Activated CD4-positive, alpha-beta memory T cell treated with anti-CD3 and anti-CD28 coated beads for 36 hours (primary cell): ENCODE measurements around the gene PAQR8. TPM values are rescaled to one million over a fixed set of nuclear protein-coding genes. Genes with fewer than 3 reads are reported as not detected.

Experiments used
- CTCF ChIA-PET: fragments of 350-600 bp; sonication (Branson Sonifier 250); formaldehyde crosslinking; loops from one replicate; lab custom pipeline; 2021; ENCODE audit warnings: antibody characterized with exemption, inconsistent platforms; lab: Charles Lee
- POLR2A ChIA-PET: fragments of 350-600 bp; sonication (Branson Sonifier 250); formaldehyde crosslinking; loops from one replicate; lab custom pipeline; 2021; ENCODE audit warnings: antibody characterized with exemption; lab: Charles Lee
- DNase-seq: peaks from one replicate; pipeline ENCODE4 v3.0.0-alpha.2; 2020
- H3K27ac Mint-ChIP-seq: one replicate; pipeline ENCODE4 v1.8.0; 2021; ENCODE audit warnings: mixed read lengths
- H3K27me3 Mint-ChIP-seq: one replicate; pipeline ENCODE4 v1.8.0; 2021; ENCODE audit warnings: mixed read lengths
- H3K36me3 Mint-ChIP-seq: one replicate; pipeline ENCODE4 v1.8.0; 2021; ENCODE audit warnings: mixed read lengths
- H3K4me1 Mint-ChIP-seq: one replicate; pipeline ENCODE4 v1.8.0; 2021; ENCODE audit warnings: low read depth, mixed read lengths
- H3K4me3 Mint-ChIP-seq: one replicate; pipeline ENCODE4 v1.8.0; 2021; ENCODE audit warnings: mild to moderate bottlenecking, mixed read lengths
- H3K9me3 Mint-ChIP-seq: one replicate; pipeline ENCODE4 v1.8.0; 2021; ENCODE audit warnings: mixed read lengths
- intact Hi-C: fragments of 100-400 bp; cut with micrococcal nuclease; formaldehyde crosslinking; loops from one replicate; pipeline ENCODE4 v1.15.1; 2023
- total RNA-seq, 2 experiments: library from RNA; stranded (reverse); gene quantifications; one replicate each; pipeline ENCODE4 v1.2.3, GENCODE V29; 2021

PAQR8 gene
- total RNA-seq, 2 experiments from 2014 or later: 11.2 to 12.2 TPM

DNA sequence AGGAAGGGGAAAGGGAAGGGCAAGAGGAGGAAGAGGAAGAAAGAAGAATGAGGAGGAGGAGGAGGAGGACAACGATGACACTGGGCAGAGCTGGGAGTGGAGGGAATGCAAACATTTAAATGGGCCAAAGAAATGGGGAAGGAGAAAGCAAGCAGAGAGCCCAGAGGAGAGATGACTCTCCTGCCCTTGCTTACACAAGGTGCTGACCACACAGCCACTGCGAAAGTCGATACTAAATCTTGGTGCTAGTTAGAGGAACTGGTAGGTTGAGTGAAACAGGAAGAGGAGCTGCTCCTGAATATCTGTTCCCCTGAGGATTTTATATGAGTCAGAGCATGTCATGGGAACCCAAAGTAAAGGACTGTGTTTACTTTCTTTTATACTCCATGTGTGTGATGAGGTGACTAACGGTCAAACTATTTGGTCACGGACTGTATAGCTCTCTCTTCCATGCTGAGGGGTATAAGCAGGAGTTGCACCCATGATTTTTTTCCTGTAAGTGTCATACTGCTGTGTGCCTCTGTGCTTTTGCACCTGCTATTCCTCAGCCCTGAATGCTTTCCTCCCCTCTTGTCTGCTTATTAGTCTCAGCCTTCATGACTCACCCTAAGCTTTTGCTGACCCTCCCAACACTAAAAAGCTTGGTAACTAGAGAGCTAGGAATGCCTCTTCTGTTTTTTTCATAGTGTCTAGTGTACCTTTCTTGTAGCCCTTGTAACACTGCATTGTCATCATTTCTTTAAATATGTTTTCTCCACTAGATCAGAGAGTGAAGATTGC lies 9.5 kb upstream of the PAQR8 start:
- no peak for DNase-seq
- no peak overlapping the region for H3K27ac Mint-ChIP-seq
- no peaks in the 10 kb centered on the region for H3K36me3 Mint-ChIP-seq
- H3K4me1 Mint-ChIP-seq: peaks cover 13% of the 10 kb centered on the region
- CTCF ChIA-PET: no interaction called here
- H3K27me3 Mint-ChIP-seq: no peaks in the 10 kb centered on the region
- H3K9me3 Mint-ChIP-seq: no peaks in the 10 kb centered on the region
- H3K4me3 Mint-ChIP-seq: no peak overlapping the region
- intact Hi-C loops: no loop called here
- POLR2A ChIA-PET: no interaction called here

DNA sequence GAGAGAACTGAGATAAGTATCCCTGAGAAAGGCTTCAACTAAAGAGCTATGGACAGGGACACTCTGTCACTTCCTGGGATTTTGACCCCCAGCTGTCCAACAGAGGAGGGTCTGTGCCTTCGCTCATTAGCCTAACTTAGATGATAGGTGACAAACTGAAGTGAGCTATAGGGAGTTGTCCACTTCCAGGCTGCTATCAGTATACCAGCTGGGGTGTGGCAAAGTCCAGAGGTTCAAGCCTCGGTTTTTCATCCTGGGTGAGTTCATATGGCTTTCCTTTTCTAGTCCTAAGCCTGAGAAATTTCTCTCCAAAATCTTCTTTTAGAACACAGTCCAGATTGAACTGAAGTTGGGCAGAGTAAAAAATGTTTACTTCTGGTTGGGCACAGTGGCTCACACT lies 5.9 kb upstream of the PAQR8 start:
- intact Hi-C loops: no loop called here
- H3K36me3 Mint-ChIP-seq: no peaks in the 10 kb centered on the region
- H3K9me3 Mint-ChIP-seq: no peaks in the 10 kb centered on the region
- H3K27me3 Mint-ChIP-seq: no peaks in the 10 kb centered on the region
- ChIA-PET POLR2A (no interaction called here), CTCF (interaction anchor here (1.0 to 1.5 kb wide), 2 partner anchors 26 to 46 kb away, joined by 3 read pairs; no protein-coding TSS in a partner anchor)
- no peak for DNase-seq
- peaks cover 9% of the 10 kb centered on the region for H3K4me1 Mint-ChIP-seq
- H3K27ac Mint-ChIP-seq: no peak overlapping the region
- no peak overlapping the region for H3K4me3 Mint-ChIP-seq

DNA sequence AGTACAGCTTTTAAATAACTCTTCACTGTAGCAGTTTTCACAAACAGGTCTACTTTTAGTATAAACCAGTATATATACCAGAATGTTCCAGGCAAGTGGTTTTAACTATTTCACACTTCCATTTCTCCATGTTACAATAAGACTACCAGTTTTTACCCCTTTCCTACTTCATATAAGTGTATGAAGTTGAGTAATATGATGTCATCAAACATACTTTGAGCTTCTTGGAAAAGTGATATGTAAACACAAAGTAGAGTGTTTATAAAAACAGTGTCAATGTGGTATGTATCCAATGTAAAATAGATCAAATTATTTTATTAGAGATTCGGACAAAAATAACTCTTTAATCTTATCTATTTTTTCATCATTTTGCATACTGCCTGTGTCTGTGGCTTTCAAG lies 2.5 kb upstream of the PAQR8 start:
- no peak overlapping the region for H3K27ac Mint-ChIP-seq
- POLR2A ChIA-PET: no interaction called here
- H3K9me3 Mint-ChIP-seq: no peaks in the 10 kb centered on the region

DNA sequence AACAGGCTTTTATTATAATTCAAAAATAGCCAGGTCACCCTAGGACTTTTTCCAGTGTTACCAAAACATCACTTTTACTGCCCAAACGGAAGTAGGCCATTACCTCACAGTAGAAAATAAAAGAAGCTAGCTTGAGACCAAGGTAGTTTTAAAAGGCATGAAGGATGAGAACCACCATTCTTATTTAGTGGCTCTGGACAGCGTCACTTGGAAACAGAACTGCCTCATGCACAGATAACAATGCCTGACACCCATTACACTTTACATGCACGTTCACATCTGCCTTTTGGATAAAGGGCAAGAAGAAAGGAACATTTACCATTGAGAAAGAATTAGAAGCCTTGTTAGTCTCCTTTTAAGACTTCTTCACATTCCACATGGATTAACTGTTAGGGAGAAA lies 1.9 kb upstream of the PAQR8 start:
- peaks cover 25% of the 10 kb centered on the region for H3K4me1 Mint-ChIP-seq
- POLR2A ChIA-PET: no interaction called here
- no peak overlapping the region for H3K27ac Mint-ChIP-seq
- CTCF ChIA-PET: interaction anchor here (0.9 to 1.2 kb wide), 2 partner anchors 12 to 74 kb away, joined by 3 read pairs; no protein-coding TSS in a partner anchor
- intact Hi-C loops: no loop called here
- no peaks in the 10 kb centered on the region for H3K9me3 Mint-ChIP-seq
- no peak for DNase-seq
- no peaks in the 10 kb centered on the region for H3K36me3 Mint-ChIP-seq
- H3K4me3 Mint-ChIP-seq: no peak overlapping the region
- H3K27me3 Mint-ChIP-seq: no peaks in the 10 kb centered on the region

More for the DNA sequence above, 2.5 kb upstream of the PAQR8 start:
- intact Hi-C loops: no loop called here
- H3K4me1 Mint-ChIP-seq: peaks cover 18% of the 10 kb centered on the region
- no peaks in the 10 kb centered on the region for H3K27me3 Mint-ChIP-seq
- no peak for DNase-seq
- CTCF ChIA-PET: no interaction called here
- no peaks in the 10 kb centered on the region for H3K36me3 Mint-ChIP-seq
- no peak overlapping the region for H3K4me3 Mint-ChIP-seq

DNA sequence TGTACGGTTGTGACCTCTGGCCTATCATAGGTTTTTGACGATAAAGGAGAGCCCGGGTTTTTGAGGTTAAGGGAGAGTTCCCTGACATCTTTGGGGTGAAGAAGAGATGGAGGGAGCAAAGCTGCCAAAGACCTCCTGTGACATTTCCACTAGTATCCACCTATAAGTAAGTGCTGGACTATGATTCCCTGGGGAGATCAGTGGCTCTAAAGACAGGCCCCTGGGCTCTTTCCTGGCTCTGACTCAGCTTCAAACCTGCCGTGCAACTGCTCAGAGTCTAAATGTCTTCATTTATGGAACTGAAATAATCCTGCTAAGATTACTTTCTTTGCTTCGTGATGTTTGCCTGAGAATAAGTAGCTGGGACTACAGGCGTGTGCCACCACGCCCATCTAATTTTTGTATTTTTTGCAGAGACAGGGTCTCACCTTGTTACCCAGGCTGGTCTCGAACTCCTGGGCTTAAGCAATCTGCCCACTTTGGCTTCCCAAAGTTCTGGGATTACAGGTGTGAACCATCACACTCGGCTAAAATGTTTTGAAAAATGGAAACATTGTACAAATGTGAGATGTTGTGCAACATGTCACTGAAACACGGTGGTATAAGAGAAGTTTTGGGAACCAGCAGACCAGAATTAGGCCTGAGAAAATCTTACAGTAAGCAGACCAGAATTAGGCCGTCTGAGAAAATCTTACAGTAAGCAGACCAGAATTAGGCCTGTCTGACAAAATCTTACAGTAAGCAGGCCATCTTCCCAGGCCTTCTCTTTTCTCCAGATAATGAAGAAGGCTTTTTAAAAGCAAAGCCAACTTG lies 1.1 kb upstream of the PAQR8 start:
- H3K4me3 Mint-ChIP-seq: peak overlapping the region; percentile 77
- ChIA-PET CTCF (interaction anchor here (0.9 to 4.4 kb wide), 3 partner anchors 11 to 75 kb away, joined by 3 to 52 read pairs (median 3); no protein-coding TSS in a partner anchor), POLR2A (interaction anchor here (3.4 kb wide), 1 partner anchor 76 kb away, joined by 44 read pairs; the partner anchor contains the start of gene MCM3)
- H3K36me3 Mint-ChIP-seq: no peaks in the 10 kb centered on the region
- intact Hi-C loops: loop anchor here (1.0 kb wide), 1 partner anchor 33 kb away; no protein-coding TSS in a partner anchor
- DNase-seq: no peak
- no peaks in the 10 kb centered on the region for H3K27me3 Mint-ChIP-seq
- H3K9me3 Mint-ChIP-seq: no peaks in the 10 kb centered on the region
- H3K27ac Mint-ChIP-seq: peak overlapping the region; percentile 81
- H3K4me1 Mint-ChIP-seq: peaks cover 28% of the 10 kb centered on the region

DNA sequence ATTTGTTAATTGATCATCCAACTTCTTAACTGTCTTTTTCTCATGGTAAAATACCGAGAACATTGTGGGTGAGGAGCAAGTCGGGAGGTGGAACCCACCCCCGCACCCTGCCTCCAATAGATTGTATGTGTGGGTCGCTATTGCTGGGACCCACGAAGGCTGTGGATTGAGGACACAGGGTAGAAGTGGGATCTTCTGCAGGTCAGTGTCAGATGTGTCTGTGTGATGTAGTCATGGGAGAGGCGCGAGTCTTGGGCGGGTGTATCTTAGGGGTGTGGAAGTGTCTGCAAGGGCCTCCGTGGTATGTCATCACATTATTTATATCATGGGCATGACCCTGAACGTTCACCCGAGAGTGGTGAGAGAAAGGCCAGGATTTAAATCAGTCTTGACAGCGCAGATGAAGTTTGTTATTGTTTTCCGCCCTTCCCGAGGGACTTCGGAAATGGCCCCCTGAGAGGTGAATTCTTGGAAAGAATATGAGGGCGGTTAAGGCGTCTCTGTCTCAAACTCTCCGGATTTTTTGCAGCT lies 472 bp upstream of the PAQR8 start:
- peaks cover 30% of the 10 kb centered on the region for H3K4me1 Mint-ChIP-seq
- peak; percentile 44 for DNase-seq
- peak overlapping the region; percentile 81 for H3K27ac Mint-ChIP-seq
- peak overlapping the region; percentile 77 for H3K4me3 Mint-ChIP-seq
- no peaks in the 10 kb centered on the region for H3K9me3 Mint-ChIP-seq
- ChIA-PET POLR2A (interaction anchor here (1.0 to 3.4 kb wide), 9 partner anchors 10 to 204 kb away, joined by 3 to 44 read pairs (median 5); partner anchors contain the start of gene MCM3), CTCF (interaction anchor here (0.7 to 4.4 kb wide), 17 partner anchors 10 to 706 kb away, joined by 3 to 59 read pairs (median 4); partner anchors contain the start of genes EFHC1 and MCM3)
- H3K27me3 Mint-ChIP-seq: no peaks in the 10 kb centered on the region
- intact Hi-C loops: loop anchor here (1.0 kb wide), 1 partner anchor 33 kb away; no protein-coding TSS in a partner anchor
- peaks cover 3% of the 10 kb centered on the region for H3K36me3 Mint-ChIP-seq

DNA sequence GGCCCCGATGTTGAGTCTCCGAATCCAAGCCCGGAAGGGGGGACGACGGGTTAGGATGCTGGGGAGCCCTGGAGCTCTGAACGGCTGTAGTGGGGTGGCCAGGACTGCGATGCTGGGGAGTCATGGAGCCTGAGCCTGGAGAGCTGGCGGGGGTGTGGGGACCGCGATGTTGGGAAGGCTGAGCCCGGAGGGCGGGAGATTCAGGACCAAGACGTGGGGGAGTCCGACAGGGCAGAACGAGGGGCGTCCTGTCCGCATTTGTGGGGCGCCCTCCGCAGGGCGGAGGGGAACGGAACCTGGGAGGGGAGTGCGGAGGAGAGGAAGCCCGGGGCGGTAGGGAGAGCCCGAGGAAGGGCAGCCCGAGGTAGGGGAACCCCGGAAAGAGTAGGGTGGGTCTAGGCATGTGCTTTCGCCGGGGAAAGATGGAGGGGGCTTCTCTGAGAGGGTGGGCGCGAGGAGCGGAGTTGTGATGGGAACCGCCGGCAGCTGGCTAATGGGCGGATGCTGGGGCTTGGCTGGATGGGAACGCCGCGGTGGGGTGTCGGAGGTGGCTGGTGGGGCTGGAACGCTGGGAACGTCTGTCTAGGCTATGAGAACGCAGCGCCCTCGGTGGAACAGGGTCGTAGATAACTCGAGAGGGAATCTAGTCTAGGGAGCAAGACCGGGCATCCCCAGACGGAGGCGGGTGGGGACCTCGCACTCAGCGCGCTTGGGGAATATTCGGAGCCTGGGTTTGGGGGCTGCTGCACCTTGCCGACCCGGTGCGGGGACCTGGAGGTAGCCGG lies 684 bp downstream of the PAQR8 start:
- POLR2A ChIA-PET: interaction anchor here (0.8 to 3.4 kb wide), 12 partner anchors 9 to 205 kb away, joined by 3 to 44 read pairs (median 5); partner anchors contain the start of genes EFHC1 and MCM3
- H3K36me3 Mint-ChIP-seq: peaks cover 10% of the 10 kb centered on the region
- H3K9me3 Mint-ChIP-seq: no peaks in the 10 kb centered on the region
- intact Hi-C loops: loop anchor here (1.0 to 2.0 kb wide), 5 partner anchors 28 to 78 kb away; partner anchors contain the start of gene MCM3
- peak; percentile 54 for DNase-seq
- peak overlapping the region; percentile 92 for H3K27ac Mint-ChIP-seq
- H3K4me3 Mint-ChIP-seq: peak overlapping the region; percentile 99
- no peaks in the 10 kb centered on the region for H3K27me3 Mint-ChIP-seq
- CTCF ChIA-PET: interaction anchor here (0.7 to 4.4 kb wide), 24 partner anchors 9 to 1130 kb away, joined by 3 to 59 read pairs (median 4); partner anchors contain the start of genes EFHC1 and MCM3
- peaks cover 39% of the 10 kb centered on the region for H3K4me1 Mint-ChIP-seq

DNA sequence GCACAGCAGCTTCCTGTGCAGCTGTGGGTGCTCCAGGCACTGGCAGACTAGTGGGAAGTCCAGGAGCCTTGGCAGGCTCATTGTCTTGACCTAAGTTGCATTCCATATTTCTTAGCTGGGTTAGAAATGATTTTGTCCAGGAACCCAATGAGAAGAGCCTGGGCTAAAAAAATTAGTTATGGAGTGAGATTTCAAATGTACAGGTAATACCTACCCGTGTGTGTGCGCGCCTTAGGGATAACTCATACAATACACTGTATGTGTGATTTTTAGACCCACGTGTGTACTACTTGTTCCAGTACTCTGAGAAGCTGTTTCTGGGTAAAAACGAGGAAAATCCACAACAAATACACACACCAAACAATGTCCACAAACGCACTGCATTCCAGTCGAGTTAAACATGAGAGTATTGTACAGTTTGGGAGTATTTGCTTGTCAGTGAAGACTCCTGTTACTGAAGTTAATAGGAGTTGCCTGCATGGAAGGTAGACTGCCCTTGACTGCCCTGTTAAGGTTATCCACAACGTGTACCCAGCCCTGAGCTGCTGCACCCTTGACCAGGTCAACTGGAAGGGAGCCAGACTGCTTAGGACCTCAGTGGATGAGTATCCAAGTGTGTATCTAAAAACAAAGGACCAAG lies 1.4 kb downstream of the PAQR8 start:
- intact Hi-C loops: loop anchor here (1.0 to 2.0 kb wide), 2 partner anchors 36 to 67 kb away; no protein-coding TSS in a partner anchor
- DNase-seq: no peak
- ChIA-PET CTCF (interaction anchor here (0.5 to 4.4 kb wide), 7 partner anchors 15 to 300 kb away, joined by 3 to 59 read pairs (median 7); partner anchors contain the start of gene MCM3), POLR2A (interaction anchor here (1.3 to 3.4 kb wide), 7 partner anchors 8 to 79 kb away, joined by 4 to 44 read pairs (median 6); partner anchors contain the start of gene MCM3)
- Mint-ChIP-seq H3K9me3 (no peaks in the 10 kb centered on the region), H3K27ac (peak overlapping the region; percentile 92), H3K4me3 (peak overlapping the region; percentile 99), H3K27me3 (no peaks in the 10 kb centered on the region), H3K36me3 (peaks cover 18% of the 10 kb centered on the region), H3K4me1 (peaks cover 44% of the 10 kb centered on the region)

DNA sequence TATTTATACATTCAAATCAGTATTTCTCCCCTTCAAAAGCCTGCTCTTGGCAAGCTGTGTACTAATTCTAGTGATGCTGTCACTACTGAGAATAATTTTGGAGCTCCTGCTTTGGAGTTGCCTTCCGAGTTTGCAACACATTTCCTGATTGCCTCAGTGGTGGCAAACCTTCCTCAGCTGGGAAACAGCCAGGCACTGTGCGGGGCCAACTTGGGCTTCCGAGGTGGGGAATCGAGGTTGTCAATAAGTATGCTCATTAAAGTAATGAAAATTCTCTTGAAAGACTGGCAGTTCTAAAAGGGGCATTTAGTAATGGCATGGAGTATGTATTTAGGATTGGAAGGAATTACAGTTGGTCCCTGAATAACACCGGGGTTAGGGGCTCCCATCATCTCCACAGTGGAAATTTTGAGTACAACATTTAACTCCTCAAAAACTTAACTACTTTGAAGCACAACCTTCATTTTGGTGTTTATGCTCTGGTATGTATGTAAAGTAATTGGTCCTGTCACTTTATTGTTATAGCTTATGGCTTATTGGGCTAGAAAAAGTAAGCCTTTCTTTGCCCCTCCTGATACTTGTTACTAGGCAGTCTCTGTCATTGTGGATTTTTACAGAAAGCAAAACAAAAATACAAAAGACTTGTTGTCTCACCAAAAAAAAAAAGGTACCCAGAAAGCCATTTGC lies 2.7 kb downstream of the PAQR8 start:
- Mint-ChIP-seq H3K9me3 (no peaks in the 10 kb centered on the region), H3K4me1 (peaks cover 54% of the 10 kb centered on the region), H3K27me3 (no peaks in the 10 kb centered on the region), H3K27ac (no peak overlapping the region), H3K36me3 (peaks cover 18% of the 10 kb centered on the region), H3K4me3 (no peak overlapping the region)
- ChIA-PET CTCF (interaction anchor here (1.1 to 4.4 kb wide), 3 partner anchors 31 to 76 kb away, joined by 3 to 52 read pairs (median 3); no protein-coding TSS in a partner anchor), POLR2A (interaction anchor here (1.3 kb wide), 1 partner anchor 79 kb away, joined by 3 read pairs; no protein-coding TSS in a partner anchor)
- intact Hi-C loops: no loop called here
- no peak for DNase-seq

DNA sequence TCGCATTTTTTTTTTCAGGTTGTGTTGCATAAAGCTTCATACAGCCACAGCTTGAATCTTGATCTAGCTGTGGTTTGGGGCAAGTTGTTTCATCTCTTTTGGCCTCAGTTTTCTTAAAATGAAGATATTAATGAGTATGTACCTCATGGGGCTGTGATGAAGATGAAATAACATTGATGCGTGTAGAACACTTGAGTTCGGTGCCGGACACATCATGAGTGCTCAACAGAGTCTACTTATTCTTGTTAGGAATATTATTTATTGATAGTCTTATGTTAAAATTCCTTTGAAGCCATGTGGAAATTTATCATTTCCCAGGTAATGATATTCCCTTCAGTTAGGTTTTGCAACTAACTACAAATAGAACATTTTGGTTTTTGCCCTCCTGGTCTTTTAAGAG lies 3.4 kb downstream of the PAQR8 start:
- H3K4me1 Mint-ChIP-seq: peaks cover 56% of the 10 kb centered on the region
- H3K9me3 Mint-ChIP-seq: no peaks in the 10 kb centered on the region
- no peak for DNase-seq
- intact Hi-C loops: no loop called here
- H3K27ac Mint-ChIP-seq: no peak overlapping the region
- ChIA-PET POLR2A (interaction anchor here (1.3 kb wide), 1 partner anchor 80 kb away, joined by 3 read pairs; no protein-coding TSS in a partner anchor), CTCF (interaction anchor here (0.8 to 2.4 kb wide), 3 partner anchors 31 to 80 kb away, joined by 3 to 16 read pairs (median 3); partner anchors contain the start of gene MCM3)
- H3K36me3 Mint-ChIP-seq: peaks cover 18% of the 10 kb centered on the region
- no peak overlapping the region for H3K4me3 Mint-ChIP-seq
- H3K27me3 Mint-ChIP-seq: no peaks in the 10 kb centered on the region
